ENCODE measurements around the gene SLC7A9. TPM values are rescaled to one million over a fixed set of nuclear protein-coding genes. Genes with fewer than 3 reads are reported as not detected.
"Not testable (repeated sequence)": the region's sequence is repeated elsewhere in the genome, so short reads cannot be mapped to it uniquely, and the experiment has no call there.

SLC7A9 gene
- total RNA-seq, 1 donor from 2014 or later = 5.4 TPM

GRCh38 chr19:32789429-32789828 lies 80.1 kb downstream of the SLC7A9 start:
- H3K36me3 Mint-ChIP-seq (ENCODE audit: insufficient read depth) = no peaks in the 10 kb centered on the region
- peaks cover 4% of the 10 kb centered on the region for H3K4me1 Mint-ChIP-seq (ENCODE audit: low read depth)
- peaks cover 16% of the 10 kb centered on the region for H3K27me3 Mint-ChIP-seq
- H3K4me3 Mint-ChIP-seq (ENCODE audit: low read depth) = no peak overlapping the region
- no peaks in the 10 kb centered on the region for H3K9me3 Mint-ChIP-seq (ENCODE audit: low read depth)
- DNase-seq (ENCODE audit: low spot score, unreplicated experiment) = no peak
- TF ChIP-seq CTCF (IDR thresholded peaks at IDR 0.05; ENCODE audit: unreplicated experiment) = no peak
- H3K27ac Mint-ChIP-seq = no peak overlapping the region

- not testable (repeated sequence) for DNase-seq (ENCODE audit: low spot score, unreplicated experiment); H3K4me3 Mint-ChIP-seq (ENCODE audit: low read depth); H3K9me3 Mint-ChIP-seq (ENCODE audit: low read depth); H3K36me3 Mint-ChIP-seq (ENCODE audit: insufficient read depth); H3K4me1 Mint-ChIP-seq (ENCODE audit: low read depth); H3K27ac Mint-ChIP-seq
- H3K27me3 Mint-ChIP-seq = peaks cover 19% of the 10 kb centered on the region
Measured at GRCh38 chr19:32787895-32788294, 81.7 kb downstream of the SLC7A9 start.

GRCh38 chr19:32787161-32787813 lies 82.3 kb downstream of the SLC7A9 start:
- not testable (repeated sequence) for H3K9me3 Mint-ChIP-seq (ENCODE audit: low read depth); H3K4me1 Mint-ChIP-seq (ENCODE audit: low read depth); H3K4me3 Mint-ChIP-seq (ENCODE audit: low read depth); H3K36me3 Mint-ChIP-seq (ENCODE audit: insufficient read depth); DNase-seq (ENCODE audit: low spot score, unreplicated experiment); H3K27ac Mint-ChIP-seq
- peak; percentile 39 for TF ChIP-seq CTCF (IDR thresholded peaks at IDR 0.05; ENCODE audit: unreplicated experiment)
- H3K27me3 Mint-ChIP-seq = peaks cover 22% of the 10 kb centered on the region

- not testable (repeated sequence) for H3K36me3 Mint-ChIP-seq (ENCODE audit: insufficient read depth); H3K27ac Mint-ChIP-seq; H3K4me1 Mint-ChIP-seq (ENCODE audit: low read depth); H3K4me3 Mint-ChIP-seq (ENCODE audit: low read depth); DNase-seq (ENCODE audit: low spot score, unreplicated experiment)
- H3K27me3 Mint-ChIP-seq = peaks cover 25% of the 10 kb centered on the region
- peaks cover 14% of the 10 kb centered on the region for H3K9me3 Mint-ChIP-seq (ENCODE audit: low read depth)
Measured at GRCh38 chr19:32782089-32782488, 87.5 kb downstream of the SLC7A9 start.

- DNase-seq (ENCODE audit: low spot score, unreplicated experiment) = no peak
- peaks cover 14% of the 10 kb centered on the region for H3K9me3 Mint-ChIP-seq (ENCODE audit: low read depth)
- peaks cover 2% of the 10 kb centered on the region for H3K36me3 Mint-ChIP-seq (ENCODE audit: insufficient read depth)
- TF ChIP-seq CTCF (IDR thresholded peaks at IDR 0.05; ENCODE audit: unreplicated experiment) = no peak
- H3K27me3 Mint-ChIP-seq = peaks cover 19% of the 10 kb centered on the region
- H3K27ac Mint-ChIP-seq = no peak overlapping the region
- no peaks in the 10 kb centered on the region for H3K4me1 Mint-ChIP-seq (ENCODE audit: low read depth)
- H3K4me3 Mint-ChIP-seq (ENCODE audit: low read depth) = no peak overlapping the region
Measured at GRCh38 chr19:32781280-32781679, 88.3 kb downstream of the SLC7A9 start.

Other genes with a start within 250 kb of the SLC7A9 start
- gene ANKRD27, start 194.6 kb downstream of the SLC7A9 start, total RNA-seq = 29.1 and 36.4 TPM in 2 replicates
- gene RGS9BP, start 193.9 kb downstream of the SLC7A9 start, total RNA-seq = 0.09 and 0.10 TPM in 2 replicates
- gene NUDT19, start 177.9 kb downstream of the SLC7A9 start, total RNA-seq = 11.8 and 13.2 TPM in 2 replicates
- 0.29 and 0.33 TPM in 2 replicates for gene TDRD12, start 150.0 kb downstream of the SLC7A9 start, total RNA-seq
- gene CEP89, start 102.2 kb upstream of the SLC7A9 start, total RNA-seq = 41.4 and 47.3 TPM in 2 replicates
- gene FAAP24, start 102.5 kb upstream of the SLC7A9 start, total RNA-seq = 3.4 and 4.7 TPM in 2 replicates
- 33.9 and 40.2 TPM in 2 replicates for gene RHPN2, start 195.1 kb upstream of the SLC7A9 start, total RNA-seq
- gene GPATCH1, start 211.4 kb upstream of the SLC7A9 start, total RNA-seq = 13.4 and 15.6 TPM in 2 replicates

Measured in progenitor cell of endocrine pancreas (in vitro differentiated cells).